Suppressor macrophage (primary cell): ENCODE data around the gene CRABP1.
A peak's percentile ranks its signal among the peaks of the same experiment; 100 is the strongest.

Experiments used
- DNase-seq, 4 experiments: peaks; one replicate each; pipeline ENCODE4 v3.0.0-alpha.2; 2020 to 2022

Gene CRABP1

DNA sequence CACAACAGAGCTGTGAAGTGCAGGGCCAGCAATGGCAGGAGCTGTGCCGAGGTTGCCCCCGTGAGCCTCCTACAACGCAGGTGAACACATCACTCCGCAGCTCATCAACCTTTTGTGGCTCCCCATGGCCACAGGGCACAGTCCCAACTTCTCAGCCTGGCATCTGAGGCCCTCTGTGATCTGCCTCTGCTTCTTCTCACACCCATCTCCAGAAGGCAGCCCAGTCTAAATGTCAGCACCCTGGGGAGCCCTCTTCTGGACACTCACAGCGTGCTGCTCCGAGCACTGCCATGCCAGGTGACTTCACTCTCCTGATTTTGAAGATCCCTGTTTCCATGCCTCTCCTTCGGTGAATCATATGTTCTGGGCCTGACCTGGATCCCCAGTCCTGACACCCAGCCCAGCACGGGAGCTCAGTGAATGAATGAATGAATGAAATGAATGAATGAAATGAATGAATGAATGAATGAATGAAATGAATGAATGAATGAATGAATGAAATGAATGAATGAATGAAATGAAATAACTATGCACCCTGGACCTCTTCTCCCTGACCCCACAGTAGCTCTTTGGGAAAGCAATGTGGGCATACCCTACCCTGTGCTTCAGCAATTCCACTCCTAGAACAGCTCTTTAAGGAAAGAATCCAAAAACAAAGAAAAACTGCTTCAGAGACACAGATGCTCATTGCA, 22.9 kb upstream of the CRABP1 start:
- peak in 1 of 4 experiments; percentile 24 for DNase-seq

DNA sequence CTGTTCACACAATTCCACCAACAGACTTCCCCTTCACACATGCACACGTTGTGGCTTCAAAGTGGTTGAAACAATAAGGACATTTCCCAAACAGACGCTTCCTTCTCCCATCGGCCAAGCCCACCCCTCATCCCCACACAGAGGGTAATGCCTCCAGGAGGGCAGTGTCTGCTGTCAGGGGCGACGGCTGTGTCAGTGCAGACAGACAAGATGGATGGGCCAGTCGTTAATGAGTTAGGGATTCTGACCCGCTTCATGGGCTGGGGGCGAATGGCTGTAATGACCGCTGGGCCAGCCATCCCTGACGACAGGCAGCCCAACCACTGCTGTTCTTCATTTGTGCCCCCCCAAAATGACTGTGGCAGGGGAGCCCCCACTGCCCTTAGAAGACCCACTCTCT, 20.6 kb upstream of the CRABP1 start:
- DNase-seq = no peak

DNA sequence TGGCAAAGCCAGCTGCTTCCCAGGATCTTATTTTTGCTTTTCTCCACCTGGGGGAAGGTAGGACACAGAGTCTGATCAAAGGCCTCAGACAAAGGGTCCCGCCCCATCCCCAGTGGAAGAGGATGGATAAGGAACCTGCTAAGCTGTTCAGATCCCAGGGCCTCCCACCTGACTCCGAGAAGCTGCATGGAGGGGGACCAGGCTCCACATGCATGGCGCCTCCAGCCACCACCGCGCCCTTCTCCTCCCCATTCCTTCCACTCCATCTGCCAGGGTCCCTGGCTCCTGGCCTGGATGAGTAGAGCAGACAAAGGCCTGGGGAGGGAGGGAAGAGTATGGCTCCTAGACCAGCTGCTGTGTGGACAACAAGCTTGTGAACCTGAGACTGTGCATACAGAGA, 20.0 kb upstream of the CRABP1 start:
- DNase-seq = no peak

DNA sequence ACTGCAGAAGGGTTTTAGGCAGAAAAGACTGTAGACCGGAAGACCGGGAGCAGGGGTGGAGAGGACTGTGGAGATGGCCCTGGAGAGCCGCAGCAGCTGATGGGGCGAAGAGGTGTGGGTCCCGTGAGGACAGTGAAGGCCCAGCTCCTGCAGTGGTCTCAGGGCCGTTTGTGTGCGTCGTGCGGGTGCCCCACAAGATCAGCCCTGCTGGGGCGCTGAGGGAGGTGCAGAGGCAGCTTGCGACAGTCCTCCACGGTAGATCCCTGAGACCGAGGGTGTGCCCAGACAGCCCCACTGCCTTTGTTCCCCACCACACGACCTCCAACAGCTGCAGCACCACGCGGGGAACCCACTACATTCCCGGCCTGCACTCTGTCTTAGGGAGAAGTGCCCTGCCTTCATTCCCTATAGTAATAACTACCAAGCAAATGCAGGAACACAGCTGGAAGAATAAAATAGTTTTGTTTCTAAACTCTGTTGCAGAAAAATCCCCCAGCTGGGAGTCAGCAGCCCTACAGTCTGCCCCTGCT, 19.0 kb upstream of the CRABP1 start:
- no peak for DNase-seq

DNA sequence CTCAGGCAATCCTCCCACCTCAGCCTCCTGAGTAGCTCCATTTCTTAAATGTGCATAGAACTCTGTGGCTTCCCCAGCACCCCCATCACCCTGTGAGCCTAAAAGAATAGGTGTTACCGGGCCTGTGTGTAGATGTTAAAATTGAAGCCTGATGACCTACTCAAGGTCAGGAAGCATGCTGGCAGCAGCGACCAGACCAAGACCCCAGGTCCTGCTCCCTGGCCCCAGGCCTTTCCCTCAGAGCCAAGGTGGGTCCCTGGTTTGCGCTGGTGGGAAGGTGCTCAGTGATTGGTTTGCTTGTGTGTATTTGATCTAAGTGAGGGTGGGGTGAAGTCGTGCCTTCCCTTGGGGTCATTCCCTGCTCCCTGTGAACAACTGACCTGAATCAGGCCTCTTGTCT, 18.4 kb upstream of the CRABP1 start:
- no peak for DNase-seq

DNA sequence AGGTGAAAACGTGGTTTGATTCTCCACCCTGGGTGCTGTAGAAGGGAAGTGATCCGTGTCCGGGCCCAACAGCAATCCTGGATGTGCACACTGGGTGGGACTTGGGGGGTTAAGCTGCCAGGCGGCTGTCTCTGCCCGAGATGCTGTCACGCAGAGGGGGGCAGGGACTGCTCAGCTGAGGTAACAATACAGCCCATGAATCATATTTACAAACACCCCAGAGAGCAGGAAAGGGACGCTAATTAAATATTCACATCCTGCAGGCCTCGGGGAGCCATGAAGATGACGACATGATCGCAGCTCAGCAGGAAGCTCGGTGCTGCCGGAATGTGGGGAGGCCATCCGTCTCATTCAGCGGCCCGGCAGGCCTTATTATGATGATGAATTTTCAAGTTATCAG, 17.9 kb upstream of the CRABP1 start:
- DNase-seq = no peak

DNA sequence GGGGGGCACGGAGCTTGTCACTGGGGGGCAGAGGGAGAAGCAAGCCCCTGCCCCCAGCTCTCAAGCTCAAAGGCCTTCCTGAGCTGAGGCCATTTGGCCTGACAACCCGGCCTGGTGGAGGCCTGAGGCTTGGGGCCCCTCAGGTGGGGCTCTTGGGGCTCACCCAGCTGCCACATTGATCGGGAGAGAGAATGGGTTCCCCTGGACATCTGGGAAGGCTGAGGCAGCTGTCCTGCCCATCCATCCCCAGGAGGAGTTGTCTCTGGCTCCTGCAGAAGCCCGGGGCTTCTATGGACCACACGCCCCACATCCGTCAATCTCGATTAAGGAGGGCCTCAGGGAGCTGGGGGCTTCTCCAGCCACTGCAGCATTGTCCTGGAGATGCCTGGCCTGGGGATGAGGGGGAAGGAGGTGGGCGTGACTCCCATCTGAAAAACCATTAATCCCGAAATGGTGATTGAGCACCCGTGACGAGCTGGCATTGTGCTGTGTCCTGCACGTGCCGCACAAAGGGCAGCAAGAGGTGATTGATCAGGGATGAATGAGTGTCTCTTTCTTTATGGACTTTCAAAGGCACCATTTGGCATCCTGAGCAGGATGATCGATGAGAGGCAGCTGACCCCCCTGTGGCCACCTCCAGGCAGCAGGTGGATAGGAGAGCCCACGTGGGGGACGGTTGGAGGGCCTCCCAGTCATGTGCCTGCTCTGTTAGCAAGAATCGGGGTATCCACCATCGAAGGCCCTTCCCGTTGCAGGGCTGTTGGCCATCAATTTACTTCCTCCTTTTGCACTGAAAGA, 17.2 kb upstream of the CRABP1 start:
- peak; percentile 11 to 35 (median 28) for DNase-seq

DNA sequence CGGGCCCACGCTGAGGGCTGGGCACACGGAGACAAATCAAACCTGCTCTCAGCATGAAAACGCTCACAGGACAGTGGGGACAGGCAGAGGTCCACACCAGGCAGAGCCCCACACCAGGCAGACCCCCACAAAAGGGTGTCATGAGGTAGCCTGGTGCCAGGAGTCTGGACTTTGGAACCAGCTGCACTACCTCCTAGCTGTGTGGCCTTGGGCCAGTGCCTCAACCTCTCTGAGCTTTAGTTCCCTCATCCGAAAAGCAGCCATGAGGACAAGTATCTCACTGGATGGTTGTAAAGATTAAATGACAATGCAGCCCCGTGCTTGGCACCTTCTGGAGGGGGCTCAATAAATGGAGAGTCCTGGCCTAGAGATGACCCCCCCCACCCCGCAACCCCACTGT, 16.5 kb upstream of the CRABP1 start:
- DNase-seq = no peak

DNA sequence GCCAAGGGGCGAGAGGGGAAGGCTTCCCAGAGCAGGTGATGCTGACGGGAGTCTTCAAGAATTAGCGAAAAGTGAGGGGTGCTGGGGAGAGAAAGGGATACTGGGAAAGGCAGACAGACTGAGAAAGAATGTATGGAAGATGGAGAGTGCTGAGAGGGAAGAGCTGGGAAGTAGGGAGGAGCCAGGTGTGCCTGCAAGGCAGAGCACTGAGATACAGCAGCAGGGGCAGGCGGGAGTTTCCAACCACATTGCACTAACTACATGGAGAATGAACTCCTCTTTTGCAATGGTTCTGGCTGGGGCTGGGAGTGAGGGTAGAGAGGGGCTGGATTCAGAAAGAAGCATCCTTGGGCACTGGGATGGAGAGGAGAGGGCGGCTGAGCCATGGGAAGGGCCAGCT, 16.0 kb upstream of the CRABP1 start:
- no peak for DNase-seq

DNA sequence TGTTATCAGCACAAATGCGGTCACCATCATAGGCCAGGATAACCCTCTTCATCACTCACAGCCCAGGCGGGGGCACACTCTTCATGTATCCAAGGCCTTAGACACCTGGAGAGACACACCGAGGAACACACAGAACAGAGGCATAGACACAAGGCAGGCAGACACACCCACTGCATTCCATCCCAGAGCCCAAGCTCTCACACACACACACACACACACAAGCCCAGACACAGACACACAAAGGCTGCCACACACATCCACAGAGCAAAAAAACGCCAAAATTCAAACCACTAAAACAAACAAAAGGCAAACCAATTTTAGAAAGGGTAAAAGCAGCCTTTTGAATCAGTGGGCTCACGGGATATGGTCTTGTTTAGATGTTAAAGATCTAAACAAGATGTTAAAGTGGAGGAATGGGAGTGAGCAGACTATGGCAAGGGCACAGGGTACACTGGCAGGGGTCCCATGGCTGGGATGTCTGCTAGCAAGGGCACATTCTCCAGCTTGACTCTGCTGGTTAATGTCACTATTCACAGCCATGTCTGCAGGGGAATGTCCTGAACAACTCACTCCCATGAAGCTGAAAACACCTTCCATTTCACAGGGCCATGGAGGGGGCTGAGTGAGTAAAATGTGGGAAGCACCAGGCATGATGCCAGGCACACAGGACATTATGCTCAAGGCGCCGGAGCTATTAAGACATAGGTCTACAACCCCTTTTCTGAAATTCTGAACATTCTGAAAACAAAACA, 14.9 kb upstream of the CRABP1 start:
- DNase-seq = no peak

DNA sequence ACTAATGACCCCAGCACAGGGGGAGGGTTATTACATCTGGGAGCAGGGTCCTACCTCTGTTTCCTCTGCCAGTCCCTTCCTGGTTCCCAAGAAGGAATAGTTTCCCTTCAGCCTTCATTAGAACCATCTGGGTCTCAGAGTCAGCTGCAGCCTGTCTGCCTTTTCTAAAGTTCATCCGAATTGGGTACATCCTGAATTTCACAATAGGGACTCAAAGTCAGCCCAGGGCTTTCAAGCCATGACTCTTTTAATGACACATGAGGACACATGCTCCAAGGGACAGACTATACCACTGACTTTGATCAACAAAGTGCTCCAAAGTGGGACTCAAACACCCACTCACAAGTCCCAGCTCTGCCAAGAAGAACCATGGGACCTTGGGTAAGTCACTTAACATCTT, 12.7 kb upstream of the CRABP1 start:
- DNase-seq = peak; percentile 27 to 69 (median 40)

DNA sequence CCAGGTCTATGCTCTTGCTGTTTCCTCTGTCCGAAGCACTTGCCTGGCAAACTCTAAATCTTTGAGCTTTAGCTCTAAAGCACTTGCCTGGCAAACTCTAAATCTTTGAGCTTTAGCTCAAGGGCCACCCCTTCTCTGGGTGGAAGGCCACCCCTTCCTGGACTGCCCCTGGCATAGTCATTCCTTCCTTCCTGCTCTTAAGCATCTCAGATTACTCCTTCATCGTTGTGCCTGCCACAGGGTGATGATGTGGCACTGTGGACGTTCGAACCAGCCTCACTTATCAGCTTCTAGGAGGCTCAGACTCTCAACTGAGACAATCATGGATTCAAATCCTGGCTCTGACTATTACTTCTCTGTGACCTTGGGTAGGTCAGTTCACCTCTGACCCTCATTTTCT, 10.5 kb upstream of the CRABP1 start:
- no peak for DNase-seq

DNA sequence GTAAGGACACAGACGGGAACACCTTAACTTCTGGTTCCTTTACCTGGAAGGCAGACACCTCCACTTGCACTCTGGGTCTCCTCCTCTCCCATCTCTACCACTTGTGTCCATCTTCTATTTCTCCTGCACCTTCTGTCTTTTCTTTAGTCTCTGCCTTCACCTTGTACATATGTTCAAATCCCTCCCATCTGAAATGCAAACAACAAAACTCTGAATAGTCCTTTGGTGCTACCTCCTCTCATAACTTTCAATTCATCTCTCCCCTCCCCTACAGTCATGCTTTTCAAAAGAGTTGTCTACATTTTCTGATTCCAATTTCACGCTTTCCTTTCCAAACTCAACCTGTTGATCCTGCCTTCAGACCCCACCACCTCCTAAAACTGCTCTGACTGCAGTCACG, 5.3 kb upstream of the CRABP1 start:
- DNase-seq = no peak

DNA sequence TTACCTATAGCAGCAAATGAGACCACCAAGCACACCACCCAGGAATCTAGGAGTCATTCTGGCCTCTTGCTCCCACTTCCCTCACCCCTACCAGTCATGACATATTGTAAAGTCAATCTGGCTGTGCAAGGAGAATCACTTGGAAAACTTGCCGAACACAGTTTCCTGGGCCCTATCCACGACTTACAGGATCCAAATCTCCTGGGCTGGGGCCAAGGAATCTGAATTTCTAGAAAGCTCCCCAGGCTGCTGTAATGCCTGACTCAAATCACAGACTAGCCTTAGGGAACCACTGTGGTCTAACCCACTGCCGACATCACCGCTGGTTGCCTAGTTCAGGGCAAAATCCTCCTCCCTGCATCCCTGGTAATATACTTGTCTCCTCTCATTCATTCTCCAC, 4.2 kb upstream of the CRABP1 start:
- no peak for DNase-seq

DNA sequence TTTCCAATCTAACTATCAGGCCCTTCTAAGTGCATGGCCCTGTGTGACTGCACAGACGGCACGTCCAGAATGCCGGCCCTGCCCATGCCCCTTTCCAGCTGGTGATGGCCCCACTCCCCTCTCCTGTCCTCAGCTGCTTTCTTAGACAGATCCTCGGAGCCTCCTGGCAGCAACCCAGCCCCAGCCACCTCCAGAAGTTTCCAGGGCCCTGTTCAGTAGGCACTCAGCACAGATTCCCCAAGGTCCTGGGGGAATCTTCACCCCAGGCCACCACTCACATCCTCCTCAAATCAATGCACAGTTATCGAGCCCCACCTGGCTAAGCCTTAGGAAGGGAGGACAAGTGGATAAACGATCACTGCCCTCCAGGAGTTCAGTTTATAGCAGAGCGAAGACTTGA, 1.4 kb upstream of the CRABP1 start:
- no peak for DNase-seq

DNA sequence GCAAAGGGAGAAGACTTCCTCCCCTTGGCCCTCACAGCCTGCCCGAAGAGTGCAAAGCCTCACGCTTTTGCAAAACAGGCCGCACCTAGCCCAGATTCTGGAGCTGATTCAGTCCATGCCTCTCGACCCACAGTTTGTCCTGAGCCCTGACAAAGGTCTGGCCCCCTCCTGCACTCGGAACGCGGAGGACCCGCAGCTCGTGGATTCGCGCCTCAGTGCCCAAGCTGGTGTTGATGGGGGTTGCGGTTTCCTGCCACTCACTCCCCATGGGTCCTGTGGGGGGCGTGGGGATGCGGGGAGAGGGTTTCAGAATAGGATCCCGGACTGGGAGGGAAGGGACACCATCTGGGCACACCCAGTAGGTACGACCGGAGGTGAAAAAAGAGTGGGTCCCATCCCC, 594 bp upstream of the CRABP1 start:
- DNase-seq = no peak

DNA sequence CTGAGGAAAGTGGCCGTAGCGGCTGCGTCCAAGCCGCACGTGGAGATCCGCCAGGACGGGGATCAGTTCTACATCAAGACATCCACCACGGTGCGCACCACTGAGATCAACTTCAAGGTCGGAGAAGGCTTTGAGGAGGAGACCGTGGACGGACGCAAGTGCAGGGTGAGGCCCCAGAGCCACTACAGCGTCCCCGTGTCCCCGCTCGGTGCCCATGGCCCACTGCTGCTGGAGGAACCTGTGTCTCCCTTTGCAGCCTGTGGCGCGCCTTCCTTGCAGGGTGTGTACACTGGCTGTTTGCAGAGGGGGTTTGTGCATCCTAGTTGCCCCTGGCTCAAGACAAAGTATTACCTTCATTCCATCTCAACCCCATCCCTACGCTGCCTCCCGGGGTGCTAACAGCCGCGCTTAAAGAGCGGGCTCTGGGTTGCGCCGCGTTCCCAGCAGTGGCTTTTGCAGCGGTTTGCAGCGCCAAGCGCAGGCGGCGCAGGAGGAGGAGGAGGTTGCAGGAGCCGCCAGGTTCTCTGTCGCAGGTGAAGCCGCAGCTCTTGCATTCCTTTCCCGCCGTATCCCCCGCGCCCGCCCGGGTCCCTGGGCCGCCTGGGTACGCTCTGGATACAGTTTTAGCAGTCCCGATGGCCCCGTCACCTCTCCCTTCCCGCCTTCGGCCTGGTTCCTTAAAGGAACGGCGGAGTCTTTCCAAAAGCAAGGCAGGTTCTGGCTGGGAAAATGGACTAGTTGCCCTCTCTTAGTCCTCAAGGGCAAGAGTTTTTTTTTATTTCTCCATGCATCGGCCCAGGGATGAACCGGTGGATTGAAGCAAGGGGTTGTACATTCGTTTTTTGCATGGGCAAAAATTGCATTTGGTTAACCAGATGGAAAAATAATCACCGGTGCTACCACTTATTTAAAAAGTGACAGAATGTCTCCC, 1.2 kb downstream of the CRABP1 start:
- DNase-seq = no peak

DNA sequence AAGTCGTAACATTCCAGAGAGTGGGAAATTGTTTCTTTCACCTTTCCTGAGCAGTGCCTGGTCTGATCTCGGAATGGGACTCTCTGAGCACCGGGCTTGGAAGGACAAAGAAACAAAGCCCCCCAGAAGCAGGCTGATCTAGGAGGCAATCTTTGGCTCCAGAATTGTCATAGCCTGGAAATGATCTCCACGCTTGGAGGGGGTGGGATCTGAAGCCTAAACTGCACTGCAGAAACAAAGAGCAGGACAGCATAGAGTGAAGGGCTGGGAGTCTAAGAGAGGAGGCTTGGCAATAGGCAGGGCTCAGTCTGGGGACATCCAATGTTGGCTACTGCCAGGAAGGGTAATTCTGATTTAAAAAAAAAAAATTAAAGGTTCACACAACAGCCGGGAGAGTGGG, 1.9 kb downstream of the CRABP1 start:
- no peak for DNase-seq

DNA sequence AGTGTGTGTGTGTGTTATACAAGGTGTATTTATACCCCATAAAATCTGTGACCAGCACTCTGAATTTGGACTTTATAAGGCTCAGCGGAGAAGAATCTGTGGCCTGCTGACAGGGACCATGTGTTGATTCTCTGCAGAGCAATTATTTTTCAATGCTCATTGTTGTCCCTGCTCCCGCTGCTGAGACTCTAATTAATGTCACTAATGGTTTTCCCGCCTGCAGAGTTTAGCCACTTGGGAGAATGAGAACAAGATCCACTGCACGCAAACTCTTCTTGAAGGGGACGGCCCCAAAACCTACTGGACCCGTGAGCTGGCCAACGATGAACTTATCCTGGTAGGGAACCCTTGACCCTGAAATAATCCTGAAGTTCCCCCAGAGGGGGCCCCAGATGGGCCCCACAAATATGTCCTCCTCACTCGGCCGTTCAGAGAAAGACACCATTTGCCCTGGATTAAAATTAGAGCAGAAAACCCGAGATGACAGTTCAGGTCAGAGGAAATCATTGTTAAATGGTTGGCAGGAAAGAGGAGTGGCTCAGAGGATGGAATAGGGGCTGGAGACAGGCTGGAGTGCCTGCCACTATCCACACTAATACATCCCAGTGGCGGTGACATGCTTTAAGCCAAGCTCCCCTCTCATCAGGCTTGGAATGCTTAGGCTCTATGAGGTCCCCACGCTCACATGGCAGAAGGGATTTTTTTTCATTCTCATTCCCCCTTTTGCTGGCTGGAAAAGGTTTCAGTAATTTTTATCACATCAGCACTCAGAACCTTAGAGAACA, 3.3 kb downstream of the CRABP1 start:
- DNase-seq = no peak

DNA sequence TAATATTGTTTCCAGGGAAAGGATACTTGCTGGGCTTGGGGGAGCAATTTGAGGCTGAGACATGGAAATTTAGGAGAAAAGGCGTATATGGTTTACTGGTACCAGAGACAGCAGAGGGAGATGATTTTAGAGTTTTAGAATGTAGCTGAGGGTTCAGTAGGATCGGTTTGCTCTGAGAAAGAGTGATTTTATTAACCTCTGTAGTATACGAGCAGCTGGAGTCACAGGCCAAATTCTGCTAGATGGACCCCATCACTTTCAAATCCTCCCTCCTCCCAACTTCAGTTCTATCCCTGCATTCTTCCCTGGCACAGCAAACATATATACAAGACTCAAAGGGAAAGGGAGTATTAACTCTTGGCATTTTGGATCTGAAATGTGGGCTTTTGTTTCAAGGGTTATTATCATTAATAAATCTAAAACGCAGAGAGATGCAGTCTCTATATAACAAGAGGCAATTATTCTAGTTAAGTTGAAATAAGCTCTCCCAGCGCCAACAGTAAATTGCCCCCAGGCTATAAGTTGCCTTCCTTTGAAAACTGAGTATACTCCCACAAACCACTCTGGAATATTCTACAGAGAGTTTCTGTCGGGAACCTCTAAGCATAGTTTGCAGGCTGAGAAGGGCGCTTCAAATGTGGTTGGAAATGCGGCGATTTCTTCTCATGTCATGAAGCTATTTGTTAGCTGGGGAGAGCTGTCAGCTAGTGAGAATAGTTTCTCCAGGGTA, 5.4 kb downstream of the CRABP1 start:
- no peak for DNase-seq
